GM12891 (cell line): ENCODE measurements around the gene CAMKMT.

Experiments used
- POLR2A ChIP-seq: IDR thresholded peaks from 2 replicates; pipeline ENCODE4 v1.6.1; 2011; ENCODE audit warnings: low read depth, low read length, control low read depth
- POLR2AphosphoS5 ChIP-seq: IDR thresholded peaks from 2 replicates; pipeline ENCODE4 v1.6.1; 2011; ENCODE audit warnings: low read depth, low read length, control low read depth
- POU2F2 ChIP-seq: IDR thresholded peaks from 2 replicates; pipeline ENCODE4 v1.6.1; 2011; ENCODE audit warnings: low read depth, mild to moderate bottlenecking, control low read depth, low read length, moderate library complexity
- SPI1 ChIP-seq: IDR thresholded peaks from 2 replicates; pipeline ENCODE4 v1.6.1; 2011; ENCODE audit warnings: low read depth, low read length, control low read depth
- TAF1 ChIP-seq: IDR thresholded peaks from 2 replicates; pipeline ENCODE4 v1.6.1; 2011; ENCODE audit warnings: low read depth, low read length, control low read depth

DNA sequence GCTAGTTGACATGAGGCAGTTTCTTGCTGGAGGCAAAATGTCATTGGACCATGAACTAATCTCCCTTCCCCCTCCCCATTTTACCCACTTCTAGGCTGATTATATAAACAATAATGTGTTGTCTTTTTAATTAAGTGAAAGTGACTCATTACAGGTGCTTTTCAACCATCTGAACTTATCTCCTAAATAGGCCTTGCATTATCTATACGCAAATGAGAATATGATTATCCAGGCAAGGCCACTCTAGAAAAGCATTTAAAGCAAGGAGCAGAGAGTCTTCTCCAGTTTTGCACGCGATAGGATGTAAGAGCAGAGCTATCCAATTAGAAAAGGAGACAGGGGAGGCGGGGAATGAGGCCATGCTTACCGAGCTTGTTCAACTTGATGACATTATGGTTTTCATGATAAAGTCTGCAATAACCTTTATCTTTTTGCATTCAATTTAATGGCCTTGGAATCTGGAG is 293.7 kb downstream of the CAMKMT start:
- TF ChIP-seq POLR2AphosphoS5 (no peak), TAF1 (no peak), POLR2A (no peak), POU2F2 (no peak), SPI1 (no peak)
